OCI-M2 (cell line): ENCODE measurements around the gene CFAP141.
"Not testable (repeated sequence)": the region's sequence is repeated elsewhere in the genome, so short reads cannot be mapped to it uniquely, and the experiment has no call there.

Experiments used
- DNase-seq: peaks from one replicate; lab custom pipeline; 2025; ENCODE audit not compliant: unreplicated experiment; lab: John Stamatoyannopoulos, UW

CFAP141 gene

DNA sequence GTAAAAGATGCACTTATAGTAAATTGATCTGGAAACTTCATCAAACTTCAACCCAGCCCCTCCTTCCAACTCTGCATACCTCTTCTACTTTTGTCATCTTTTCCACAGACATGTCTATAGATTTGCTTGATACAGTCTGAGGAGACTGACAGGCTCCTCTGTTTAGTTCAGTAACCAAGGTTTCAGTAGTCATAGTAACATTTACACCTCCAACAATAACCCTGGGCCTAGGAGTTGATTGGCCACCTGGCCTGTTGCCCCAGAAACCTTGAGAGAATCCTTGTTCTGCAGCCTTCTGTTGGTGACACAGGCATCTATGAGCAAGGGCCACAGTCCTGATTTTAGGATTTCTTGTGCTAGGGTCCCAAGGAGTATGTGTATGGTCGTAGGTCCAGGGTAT is at the start of gene CFAP141:
Gene CFAP141 (minus strand): TSS at position 138 of the 400 bp plus-strand sequence. CDS start 26 bp downstream, at position 112.
- no peak for DNase-seq

GRCh38 chr1:154253671-154254070 is 47.5 kb upstream of the CFAP141 start:
- DNase-seq, result no peak

DNA sequence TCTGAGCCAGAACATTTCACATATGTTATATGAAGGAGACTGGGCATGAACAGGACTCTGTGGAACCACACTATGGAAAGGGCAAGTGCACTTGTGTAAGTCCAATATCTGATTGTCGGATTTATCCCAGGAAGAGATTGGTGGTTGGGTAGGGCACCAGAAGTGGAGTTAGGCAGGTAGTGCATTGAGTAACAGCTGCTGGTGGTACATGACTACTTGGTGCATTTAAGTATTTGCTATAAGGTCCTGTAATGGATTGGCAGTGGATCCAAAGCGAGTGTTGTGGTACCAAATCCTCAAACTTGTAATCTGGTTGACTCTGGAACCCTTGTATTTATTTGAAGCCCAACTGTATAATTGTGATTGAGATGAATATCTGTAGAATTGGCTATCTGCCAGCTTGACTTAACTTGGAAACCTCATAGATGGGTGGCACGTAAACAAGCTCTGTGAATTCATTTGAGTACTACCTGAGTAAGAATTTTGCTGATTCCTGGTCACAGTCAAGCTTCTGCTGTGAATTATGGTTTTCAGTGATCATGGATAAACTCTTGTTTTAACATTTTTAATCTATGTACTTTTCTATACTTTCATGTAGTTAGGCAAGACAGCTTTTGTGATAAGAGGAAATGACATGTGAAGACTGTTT is 35.7 kb upstream of the CFAP141 start:
- no peak for DNase-seq

DNA sequence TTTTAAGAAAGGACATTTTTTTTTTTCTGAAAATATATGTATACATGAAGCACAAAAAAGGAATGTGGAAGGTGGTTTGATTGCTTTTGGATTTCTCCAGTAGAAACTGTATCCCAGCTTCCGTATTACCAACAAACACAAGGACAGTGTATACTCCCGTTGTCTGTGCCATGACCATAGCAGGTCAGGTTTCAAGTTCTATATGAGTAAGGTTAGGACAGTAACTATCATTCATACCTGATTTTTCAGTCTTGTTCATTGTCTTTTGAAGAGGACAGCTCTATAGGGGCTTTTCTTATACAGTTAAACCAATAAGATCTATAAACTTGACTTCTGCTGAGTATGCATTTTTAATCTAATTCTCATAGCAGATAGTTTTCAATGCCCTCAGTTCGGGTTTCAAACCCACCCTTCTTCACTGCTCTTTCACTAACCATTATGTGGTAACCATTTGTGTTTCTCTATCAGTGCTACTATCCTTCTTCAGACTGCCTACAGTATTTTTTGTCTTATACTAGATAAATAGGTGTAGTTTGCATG is 34.2 kb upstream of the CFAP141 start:
- no peak for DNase-seq

DNA sequence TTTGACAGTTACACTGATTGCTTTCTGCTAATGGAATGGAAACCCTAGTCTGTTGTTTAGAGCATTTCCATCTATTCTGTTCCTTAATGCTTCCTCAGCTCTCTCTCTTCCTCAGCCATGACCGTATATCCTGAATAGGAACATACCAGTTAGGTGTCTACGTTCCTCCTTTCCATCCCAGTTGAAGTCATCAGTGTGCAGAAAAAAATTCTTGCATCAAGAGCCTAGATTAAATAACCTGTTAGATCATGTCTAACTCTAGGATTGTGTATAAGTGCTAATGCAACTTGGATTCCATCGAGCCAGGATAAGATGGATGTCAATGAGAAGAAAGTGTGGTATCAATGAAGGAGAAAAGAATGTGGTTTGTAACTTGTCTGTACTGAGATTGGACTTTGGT is 33.4 kb upstream of the CFAP141 start:
- DNase-seq, result no peak

DNA sequence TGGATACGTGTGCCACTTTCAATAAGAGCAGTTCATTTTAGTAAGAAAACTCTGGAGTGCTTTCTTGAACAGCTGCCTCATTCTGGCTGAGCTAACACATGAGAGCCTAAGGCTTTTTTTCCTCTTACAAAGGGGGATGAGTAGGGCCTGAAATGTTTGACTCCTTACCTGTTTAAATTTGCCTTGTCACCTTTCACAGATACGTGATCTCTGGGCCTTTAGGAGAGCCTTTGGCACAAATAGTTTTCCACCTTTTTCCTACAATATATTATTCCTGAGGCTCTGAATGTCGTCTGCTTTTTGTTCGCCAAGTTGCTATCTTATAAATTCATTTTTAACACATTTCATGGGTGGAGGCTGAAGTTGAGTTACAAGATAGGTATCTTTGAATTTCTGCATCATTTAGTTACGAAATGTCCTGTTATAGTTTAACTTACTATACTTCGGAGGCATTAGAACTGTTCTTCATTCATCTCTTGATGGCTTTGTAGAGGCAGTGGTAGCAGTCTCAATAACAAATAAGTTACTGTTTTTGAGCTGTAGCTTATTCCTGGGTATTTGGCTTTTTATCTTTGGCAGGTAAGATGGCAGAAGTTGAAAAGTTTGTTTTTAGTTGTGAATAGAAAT is 31.9 kb upstream of the CFAP141 start:
- DNase-seq, result no peak

GRCh38 chr1:154237435-154237834 is 31.3 kb upstream of the CFAP141 start:
- DNase-seq, result no peak

GRCh38 chr1:154236855-154237254 is 30.7 kb upstream of the CFAP141 start:
- no peak for DNase-seq

- DNase-seq, result not testable (repeated sequence)
These were observed 27.0 kb upstream of the CFAP141 start for GRCh38 chr1:154233127-154233526.

DNA sequence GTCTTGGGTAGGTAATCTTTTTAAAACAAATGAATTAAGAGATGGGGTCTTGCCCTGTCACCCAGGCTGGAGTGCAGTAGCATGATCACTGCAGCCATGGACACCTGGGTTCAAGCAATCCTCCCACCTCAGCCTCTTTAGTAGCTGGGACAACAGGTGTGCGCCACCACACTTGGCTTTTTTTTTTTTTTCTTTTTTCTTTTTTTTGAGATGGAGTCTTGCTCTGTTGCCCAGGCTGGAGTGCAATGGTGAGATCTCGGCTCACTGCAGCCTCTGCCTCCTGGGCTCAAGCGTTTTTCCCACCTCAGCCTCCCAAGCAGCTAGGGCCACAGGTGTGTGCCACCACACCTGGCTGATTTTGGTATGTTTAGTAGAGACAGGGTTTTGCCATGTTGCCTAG is 25.0 kb upstream of the CFAP141 start:
- not testable (repeated sequence) for DNase-seq

- no peak for DNase-seq
These were observed 19.2 kb upstream of the CFAP141 start for GRCh38 chr1:154225370-154225769.

- no peak for DNase-seq
These were observed 17.5 kb upstream of the CFAP141 start for GRCh38 chr1:154223621-154224020.

GRCh38 chr1:154222918-154223317 is 16.8 kb upstream of the CFAP141 start:
- no peak for DNase-seq

DNA sequence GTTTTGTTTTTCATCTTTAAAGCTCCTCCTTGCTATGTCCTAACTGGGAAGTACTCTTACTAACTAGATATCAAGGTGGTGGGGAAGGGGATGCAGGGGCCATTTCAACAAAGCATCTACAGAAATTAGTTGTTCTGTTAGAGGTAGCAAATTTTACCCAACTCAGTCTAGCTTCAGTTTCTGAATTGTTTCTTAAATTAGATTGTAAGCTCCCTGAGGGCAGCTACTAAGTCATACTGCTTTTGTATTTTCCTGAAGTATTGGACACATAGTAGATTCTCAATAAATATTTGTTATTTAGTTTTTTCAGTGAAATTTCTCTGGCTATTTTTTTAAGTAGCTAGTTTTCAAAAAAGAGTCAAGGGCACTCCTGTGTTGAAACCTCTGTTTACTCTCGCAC is 16.4 kb upstream of the CFAP141 start:
- no peak for DNase-seq

- no peak for DNase-seq
These were observed 15.3 kb upstream of the CFAP141 start for GRCh38 chr1:154221278-154222001.

GRCh38 chr1:154220970-154221277 is 14.8 kb upstream of the CFAP141 start:
- DNase-seq, result no peak

DNA sequence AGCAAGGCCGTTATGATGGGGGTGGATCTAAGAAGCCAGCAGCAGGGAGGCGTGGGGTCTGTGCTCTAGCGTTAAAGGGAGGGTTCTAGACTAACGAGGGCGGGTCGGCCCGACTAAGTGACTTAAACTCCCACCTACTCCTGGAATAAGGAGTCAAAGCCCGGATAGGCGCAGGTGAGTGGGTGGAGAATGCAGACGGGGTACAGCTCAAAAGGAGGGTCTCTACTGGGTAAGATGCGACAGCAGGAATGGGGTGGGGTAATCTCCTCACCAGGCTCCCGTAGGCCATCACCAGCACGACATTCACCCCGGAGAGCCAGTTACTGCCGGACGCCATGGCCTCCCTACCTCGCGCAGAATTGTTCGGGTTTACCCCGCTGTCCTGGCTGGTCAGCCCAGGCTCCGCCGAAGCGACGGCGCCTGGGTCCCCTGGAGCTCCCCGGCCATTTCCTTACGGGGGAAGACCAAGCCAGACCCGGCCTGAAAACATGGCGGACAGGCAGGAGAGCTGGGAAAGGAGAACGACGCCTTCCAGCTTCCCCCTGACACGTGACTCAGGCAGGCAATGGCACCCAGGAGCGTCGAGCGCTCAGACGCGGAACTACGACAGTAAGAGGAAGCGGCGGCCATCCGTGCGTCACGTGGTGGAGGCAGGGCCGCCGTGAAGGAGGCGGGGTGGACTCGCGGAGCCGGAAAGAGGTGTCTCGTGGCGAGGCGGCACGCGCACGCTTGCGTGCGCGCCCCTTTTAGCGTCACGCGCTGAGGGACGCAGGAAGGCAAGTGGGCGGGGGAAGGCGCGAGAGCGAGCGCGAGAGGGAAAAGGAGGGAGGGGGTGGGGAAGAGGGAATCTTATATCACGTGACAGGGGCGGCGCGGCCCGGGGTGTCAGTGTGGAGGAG is 14.2 kb upstream of the CFAP141 start, which contains the start of gene UBAP2L:
Gene UBAP2L (plus strand): TSS at position 885 of the 899 bp plus-strand sequence. CDS start 4,169 bp downstream, outside the sequence.
- DNase-seq, result peak; percentile 65

- DNase-seq, result no peak
These were observed 13.4 kb upstream of the CFAP141 start for GRCh38 chr1:154219541-154219940.

DNA sequence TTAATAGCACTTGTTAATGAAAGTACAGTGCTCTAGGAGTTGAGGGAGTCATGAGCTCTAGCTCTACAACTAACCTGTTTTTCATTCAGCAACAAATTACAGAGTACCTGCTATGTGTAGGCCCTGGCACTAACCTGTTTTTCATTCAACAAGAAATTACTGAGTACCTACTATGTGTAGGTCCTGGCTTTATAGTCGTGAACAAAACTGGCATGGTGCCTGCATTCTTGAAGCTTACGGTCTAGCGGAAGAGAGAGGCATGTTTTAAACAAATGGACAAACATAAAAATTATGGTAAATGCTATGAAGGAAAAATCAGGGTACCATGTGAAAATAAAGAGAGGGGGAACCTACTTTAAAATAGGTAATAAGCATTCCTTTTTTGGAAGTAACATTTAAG is 12.4 kb upstream of the CFAP141 start:
- DNase-seq, result no peak

GRCh38 chr1:154213274-154213673 is 7.1 kb upstream of the CFAP141 start:
- DNase-seq, result no peak

DNA sequence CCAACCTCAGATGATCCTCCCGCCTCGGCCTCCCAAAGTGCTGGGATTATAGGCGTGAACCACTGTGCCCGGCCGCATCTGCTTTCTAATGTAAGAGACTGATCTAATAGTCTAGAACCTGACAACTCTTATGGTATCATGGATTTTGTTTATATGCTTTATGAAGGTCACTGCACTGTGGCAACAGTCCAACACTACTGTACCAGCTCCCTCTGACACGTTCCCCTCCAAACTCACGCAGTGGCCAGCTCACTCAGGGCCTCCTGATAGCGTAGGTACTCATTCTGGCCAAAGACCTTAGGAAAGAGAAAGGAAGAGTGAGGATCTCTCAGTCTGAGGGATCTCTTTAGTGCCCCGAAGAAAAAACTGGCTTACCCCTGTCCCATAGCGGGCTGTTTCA is 6.0 kb upstream of the CFAP141 start:
- no peak for DNase-seq
